IMR-90 (cell line): ENCODE results near the gene VDAC2. TPM values are rescaled to one million over a fixed set of nuclear protein-coding genes. Genes with fewer than 3 reads are reported as not detected.

ENCODE experiments used
- ATAC-seq: fragments of 200-7000 bp; cut with Tn5 transposase; 2 replicates; pipeline ENCODE4 v1.9.1; 2020; ENCODE audit warnings: low read depth, mild to moderate bottlenecking, moderate library complexity
- BruUV-seq: library from RNA; stranded (reverse); fragments of 400-500 nt; replicated peaks from 2 replicates; lab custom pipeline; 2021; lab: Mats Ljungman, UMichigan
- CTCF ChIA-PET: fragments of 300-600 bp; formaldehyde crosslinking; extraction: SDS; loops from one replicate; lab custom pipeline; 2021; ENCODE audit warnings: antibody characterized with exemption; lab: Yijun Ruan, JAX
- POLR2A ChIA-PET: fragments of 300-600 bp; sonication (Branson Sonifier 250); formaldehyde crosslinking; loops from one replicate; lab custom pipeline; 2022; ENCODE audit warnings: antibody characterized with exemption; ENCODE audit not compliant: unreplicated experiment; lab: Charles Lee
- DNase-seq: peaks from one replicate; pipeline ENCODE4 v3.0.0; 2013
- H2AFZ ChIP-seq: replicated peaks from 2 replicates; pipeline ENCODE3; 2013; ENCODE audit warnings: low read length, mild to moderate bottlenecking; ENCODE audit not compliant: poor library complexity
- H2AK5ac ChIP-seq: 2 replicates; pipeline ENCODE4 v1.6.1; 2013; ENCODE audit warnings: low read depth, low read length, inconsistent platforms
- H2AK9ac ChIP-seq: replicated peaks from 2 replicates; pipeline ENCODE3; 2013; ENCODE audit warnings: mild to moderate bottlenecking, low read depth, low read length, moderate library complexity; ENCODE audit not compliant: poor library complexity
- H2BK120ac ChIP-seq: 2 replicates; pipeline ENCODE4 v1.6.1; 2013; ENCODE audit warnings: low read depth, low read length, inconsistent platforms
- H2BK15ac ChIP-seq: 3 replicates; pipeline ENCODE4 v1.6.1; 2013; ENCODE audit warnings: low read depth, low read length, inconsistent platforms
- H2BK20ac ChIP-seq: 2 replicates; pipeline ENCODE4 v1.6.1; 2013; ENCODE audit warnings: low read depth, mild to moderate bottlenecking, inconsistent platforms, low read length, moderate library complexity
- H2BK5ac ChIP-seq: 2 replicates; pipeline ENCODE4 v1.6.1; 2013; ENCODE audit warnings: mild to moderate bottlenecking, low read depth, low read length, inconsistent platforms; ENCODE audit not compliant: poor library complexity, severe bottlenecking
- H3K14ac ChIP-seq: replicated peaks from 2 replicates; pipeline ENCODE4 v1.6.1; 2013; ENCODE audit warnings: low read depth, low read length, inconsistent platforms
- H3K18ac ChIP-seq: 2 replicates; pipeline ENCODE4 v1.6.1; 2013; ENCODE audit warnings: low read depth, low read length, control low read depth
- H3K23ac ChIP-seq: 2 replicates; pipeline ENCODE4 v1.6.1; 2013; ENCODE audit warnings: low read depth, low read length, inconsistent platforms
- H3K27ac ChIP-seq: 2 replicates; pipeline ENCODE4 v1.5.1; 2013; ENCODE audit warnings: mild to moderate bottlenecking, control low read depth, low read length; ENCODE audit not compliant: insufficient read depth
- H3K27me3 ChIP-seq: 2 replicates; pipeline ENCODE4 v1.6.1; 2013; ENCODE audit warnings: low read length; ENCODE audit not compliant: control insufficient read depth, insufficient read depth
- H3K36me3 ChIP-seq: 2 replicates; pipeline ENCODE4 v1.6.1; 2013; ENCODE audit warnings: low read length, mixed read lengths; ENCODE audit not compliant: control insufficient read depth, insufficient read depth
- H3K4ac ChIP-seq: 2 replicates; pipeline ENCODE4 v1.6.1; 2013; ENCODE audit warnings: low read depth, low read length, inconsistent platforms
- H3K4me1 ChIP-seq: 2 replicates; pipeline ENCODE4 v1.6.1; 2013; ENCODE audit warnings: low read length, mixed read lengths; ENCODE audit not compliant: control insufficient read depth, insufficient read depth
- H3K4me2 ChIP-seq: 2 replicates; pipeline ENCODE4 v1.6.1; 2013; ENCODE audit warnings: low read depth, mild to moderate bottlenecking, control low read depth, low read length, moderate library complexity
- H3K4me3 ChIP-seq: 2 replicates; pipeline ENCODE4 v1.5.1; 2013; ENCODE audit warnings: low read depth, mild to moderate bottlenecking, control low read depth, low read length, moderate library complexity; ENCODE audit not compliant: insufficient read depth
- H3K56ac ChIP-seq: 2 replicates; pipeline ENCODE4 v1.6.1; 2013; ENCODE audit warnings: low read length, inconsistent platforms; ENCODE audit not compliant: insufficient read depth; ENCODE audit errors: extremely low read depth
- H3K79me1 ChIP-seq, 2 experiments: 2 replicates each; pipeline ENCODE4 v1.6.1; 2013; ENCODE audit warnings: low read length in 2 of 2, inconsistent platforms in 1 of 2, low read depth in 1 of 2
- H3K9ac ChIP-seq: 2 replicates; pipeline ENCODE4 v1.6.1; 2013; ENCODE audit warnings: low read depth, low read length, control low read depth
- H3K9me1 ChIP-seq: 2 replicates; pipeline ENCODE4 v1.6.1; 2013; ENCODE audit warnings: low read length, inconsistent platforms; ENCODE audit not compliant: insufficient read depth
- H3K9me3 ChIP-seq: 2 replicates; pipeline ENCODE4 v1.6.1; 2013; ENCODE audit warnings: low read length; ENCODE audit not compliant: control insufficient read depth, insufficient read depth
- H4K20me1 ChIP-seq: 2 replicates; pipeline ENCODE4 v1.6.1; 2013; ENCODE audit warnings: low read length, inconsistent platforms; ENCODE audit not compliant: insufficient read depth
- H4K5ac ChIP-seq: 2 replicates; pipeline ENCODE4 v1.6.1; 2013; ENCODE audit warnings: mild to moderate bottlenecking, low read depth, low read length, control low read depth
- H4K8ac ChIP-seq, 2 experiments: 2 replicates each; pipeline ENCODE4 v1.6.1; 2013; ENCODE audit warnings: low read depth in 2 of 2, low read length in 2 of 2, control low read depth in 1 of 2, inconsistent platforms in 1 of 2
- H4K91ac ChIP-seq: 2 replicates; pipeline ENCODE4 v1.6.1; 2013; ENCODE audit warnings: low read depth, low read length, inconsistent platforms; ENCODE audit not compliant: insufficient read depth
- BHLHE40 ChIP-seq: fragments of 150-350 bp; IDR thresholded peaks from 2 replicates; pipeline ENCODE4 v1.6.1; 2016; ENCODE audit warnings: mild to moderate bottlenecking, low read depth, low read length
- CHD1 ChIP-seq: IDR thresholded peaks from 2 replicates; pipeline ENCODE4 v1.6.1; 2012; ENCODE audit warnings: low read depth, low read length, improper control_type of control experiment
- FOS ChIP-seq: fragments of 150-350 bp; IDR thresholded peaks from 2 replicates; pipeline ENCODE4 v1.6.1; 2016; ENCODE audit warnings: low read depth, low read length
- MAFK ChIP-seq: IDR thresholded peaks from 2 replicates; pipeline ENCODE4 v1.6.1; 2012; ENCODE audit warnings: low read depth, low read length, improper control_type of control experiment
- MAZ ChIP-seq: IDR thresholded peaks from 2 replicates; pipeline ENCODE4 v1.6.1; 2012; ENCODE audit warnings: low read depth, mild to moderate bottlenecking, low read length, improper control_type of control experiment, moderate library complexity, borderline replicate concordance
- NFE2L2 ChIP-seq: fragments of 150-350 bp; IDR thresholded peaks from 2 replicates; pipeline ENCODE4 v1.6.1; 2016; ENCODE audit warnings: low read depth, mild to moderate bottlenecking, low read length
- RFX5 ChIP-seq: IDR thresholded peaks from 2 replicates; pipeline ENCODE4 v1.8.0; 2012; ENCODE audit warnings: low read depth, mild to moderate bottlenecking, low read length, moderate library complexity
- SMC3 ChIP-seq: fragments of 150-350 bp; IDR thresholded peaks from 2 replicates; pipeline ENCODE4 v1.6.1; 2016; ENCODE audit warnings: low read depth, mild to moderate bottlenecking, antibody characterized with exemption, low read length, moderate library complexity
- WGBS, 2 experiments: methylation state at CpG; one replicate each; pipeline versions ENCODE4 v1.1.5 to v1.1.7; 2013; ENCODE audit warnings: missing lambda C conversion rate in 2 of 2; ENCODE audit not compliant: insufficient read length in 1 of 2; ENCODE audit errors: extremely low coverage in 2 of 2; 5-methylcytosine and 5-hydroxymethylcytosine counted together
- dilution Hi-C: fragments of 300-500 bp; cut with HindIII; formaldehyde crosslinking; loops from one replicate; pipeline ENCODE4 v1.14.3; 2018; ENCODE audit warnings: low sequenced_read_pairs; ENCODE audit not compliant: unreplicated experiment
- in situ Hi-C: fragments of 300-500 bp; cut with MboI; formaldehyde crosslinking; loops from 3 replicates; pipeline ENCODE4 v1.14.3; 2019; ENCODE audit warnings: low sequenced_read_pairs, inconsistent platforms, mixed read lengths
- intact Hi-C: fragments of 100-400 bp; cut with micrococcal nuclease; formaldehyde crosslinking; loops from 2 replicates; pipeline ENCODE4 v1.10.0; 2022
- polyA plus RNA-seq, 3 experiments: library from polyadenylated mRNA; depleted of rRNA; stranded (reverse); fragments of >200 nt; gene quantifications; 2 replicates each; pipeline ENCODE4 v1.2.3, GENCODE V29; 2012; ENCODE audit warnings: low replicate concordance in 1 of 3
- total RNA-seq: library from RNA; depleted of rRNA; stranded (reverse); fragments of >200 nt; gene quantifications from 2 replicates; pipeline ENCODE4 v1.2.3, GENCODE V29; 2012
- TF ChIP-seq, protein P1 (sequence below): conservative IDR thresholded peaks from 2 replicates; pipeline ENCODE4 v1.5.1; 2012; ENCODE audit warnings: mild to moderate bottlenecking, low read depth, low read length, improper control_type of control experiment
- TF ChIP-seq, protein P2 (sequence below): fragments of 150-350 bp; IDR thresholded peaks from 2 replicates; pipeline ENCODE4 v1.6.1; 2017; ENCODE audit warnings: mild to moderate bottlenecking, antibody characterized with exemption, low read length, low read depth

VDAC2 gene
- total and polyA plus RNA-seq, 2 of the 4 experiments (the other 2 are of a cell fraction) = 122 to 139 TPM

DNA sequence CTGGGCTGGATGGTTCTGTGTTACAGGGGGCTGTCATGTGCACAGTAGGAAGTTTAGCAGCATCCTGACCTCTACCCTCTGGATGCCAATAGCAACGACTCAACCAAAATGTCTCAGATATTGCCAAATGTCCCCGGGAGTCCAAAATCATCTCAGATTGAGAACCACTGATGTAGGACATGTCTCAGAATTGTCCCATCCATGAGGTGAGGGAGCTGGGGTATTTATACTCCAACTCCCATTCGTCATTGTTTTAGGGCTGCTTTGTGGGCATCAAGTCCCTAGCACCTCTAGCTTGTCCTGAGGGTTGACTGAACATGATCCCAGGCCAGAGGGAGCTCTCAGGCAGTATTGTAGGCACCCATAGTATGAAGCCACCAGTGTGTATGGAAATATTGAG lies 50.4 kb downstream of the VDAC2 start:
- intact Hi-C loops = no loop called here
- 100% methylated on average over 1 of the region's 3 CpGs; no CpG with 5 or more reads in 1 of the 2 experiments for WGBS, 2 experiments

More for the DNA sequence above, 50.4 kb downstream of the VDAC2 start:
- H3K18ac ChIP-seq = no peak overlapping the region
- no peak overlapping the region for H3K56ac ChIP-seq
- H3K14ac ChIP-seq = no peak overlapping the region
- in situ Hi-C loops = no loop called here
- H3K9ac ChIP-seq = no peak overlapping the region
- H4K5ac ChIP-seq = no peak overlapping the region
- no peak overlapping the region for H2BK20ac ChIP-seq
- peaks cover 4% of the 10 kb centered on the region; the same call in 1 of the 2 replicates for H3K9me3 ChIP-seq
- H3K4me2 ChIP-seq = no peak overlapping the region
- H3K4me1 ChIP-seq = no peaks in the 10 kb centered on the region; the same call in 1 of the 2 replicates
- no peak overlapping the region for H3K27ac ChIP-seq
- ChIA-PET POLR2A (no interaction called here), CTCF (no interaction called here)
- TF ChIP-seq MAFK (no peak), RFX5 (no peak), FOS (no peak), MAZ (no peak), BHLHE40 (no peak), CHD1 (no peak), NFE2L2 (no peak), SMC3 (no peak)
- TF ChIP-seq, protein P1, sequence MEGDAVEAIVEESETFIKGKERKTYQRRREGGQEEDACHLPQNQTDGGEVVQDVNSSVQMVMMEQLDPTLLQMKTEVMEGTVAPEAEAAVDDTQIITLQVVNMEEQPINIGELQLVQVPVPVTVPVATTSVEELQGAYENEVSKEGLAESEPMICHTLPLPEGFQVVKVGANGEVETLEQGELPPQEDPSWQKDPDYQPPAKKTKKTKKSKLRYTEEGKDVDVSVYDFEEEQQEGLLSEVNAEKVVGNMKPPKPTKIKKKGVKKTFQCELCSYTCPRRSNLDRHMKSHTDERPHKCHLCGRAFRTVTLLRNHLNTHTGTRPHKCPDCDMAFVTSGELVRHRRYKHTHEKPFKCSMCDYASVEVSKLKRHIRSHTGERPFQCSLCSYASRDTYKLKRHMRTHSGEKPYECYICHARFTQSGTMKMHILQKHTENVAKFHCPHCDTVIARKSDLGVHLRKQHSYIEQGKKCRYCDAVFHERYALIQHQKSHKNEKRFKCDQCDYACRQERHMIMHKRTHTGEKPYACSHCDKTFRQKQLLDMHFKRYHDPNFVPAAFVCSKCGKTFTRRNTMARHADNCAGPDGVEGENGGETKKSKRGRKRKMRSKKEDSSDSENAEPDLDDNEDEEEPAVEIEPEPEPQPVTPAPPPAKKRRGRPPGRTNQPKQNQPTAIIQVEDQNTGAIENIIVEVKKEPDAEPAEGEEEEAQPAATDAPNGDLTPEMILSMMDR = no peak
- TF ChIP-seq, protein P2, sequence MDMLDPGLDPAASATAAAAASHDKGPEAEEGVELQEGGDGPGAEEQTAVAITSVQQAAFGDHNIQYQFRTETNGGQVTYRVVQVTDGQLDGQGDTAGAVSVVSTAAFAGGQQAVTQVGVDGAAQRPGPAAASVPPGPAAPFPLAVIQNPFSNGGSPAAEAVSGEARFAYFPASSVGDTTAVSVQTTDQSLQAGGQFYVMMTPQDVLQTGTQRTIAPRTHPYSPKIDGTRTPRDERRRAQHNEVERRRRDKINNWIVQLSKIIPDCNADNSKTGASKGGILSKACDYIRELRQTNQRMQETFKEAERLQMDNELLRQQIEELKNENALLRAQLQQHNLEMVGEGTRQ = no peak
- no peak overlapping the region for H2BK15ac ChIP-seq
- no peak overlapping the region for H2AK9ac ChIP-seq
- no peak overlapping the region for H3K23ac ChIP-seq
- dilution Hi-C loops = no loop called here
- no peaks in the 10 kb centered on the region for H4K20me1 ChIP-seq
- H2BK5ac ChIP-seq = no peak overlapping the region
- H2AK5ac ChIP-seq = no peak overlapping the region; the same call in 1 of the 2 replicates
- no peaks in the 10 kb centered on the region for H3K79me1 ChIP-seq
- no peak overlapping the region for H2AFZ ChIP-seq
- DNase-seq (no peak), ATAC-seq (no peak)
- no peaks in the 10 kb centered on the region for H3K27me3 ChIP-seq
- 0 out of 2 replicates have a peak, but pooled peaks cover 4% of the 10 kb centered on the region for H3K9me1 ChIP-seq
- BruUV-seq = no TSS peak
- no peak overlapping the region for H4K8ac ChIP-seq
- no peaks in the 10 kb centered on the region for H3K36me3 ChIP-seq
- H2BK120ac ChIP-seq = no peak overlapping the region
- no peak overlapping the region for H3K4me3 ChIP-seq
- H4K91ac ChIP-seq = no peak overlapping the region
- no peak overlapping the region; the same call in 1 of the 2 replicates for H3K4ac ChIP-seq
